Prostate gland (tissue), 2 donors: Measurements from ENCODE around the gene GAL3ST1.

Experiments used
- POLR2AphosphoS5 ChIP-seq: sonication (generic); formaldehyde crosslinking; IDR thresholded peaks from one replicate; pipeline ENCODE4 v1.6.1; 2017; ENCODE audit warnings: antibody characterized with exemption
- TF ChIP-seq, protein P1 (sequence below), 4 experiments: fragments of 200-600 bp in 2 of 4; fragments of 450-650 bp in 2 of 4; sonication (generic) in 2 of 4; IDR thresholded peaks; 1 replicate in 3 of 4; 2 replicates in 1 of 4; pipeline ENCODE4 v1.5.1; 2016 to 2019; ENCODE audit warnings: antibody characterized with exemption in 4 of 4, mild to moderate bottlenecking in 2 of 4, moderate library complexity in 2 of 4

GRCh38 chr22:30605449-30606110 is 31.1 kb upstream of the GAL3ST1 start:
- TF ChIP-seq, protein P1, sequence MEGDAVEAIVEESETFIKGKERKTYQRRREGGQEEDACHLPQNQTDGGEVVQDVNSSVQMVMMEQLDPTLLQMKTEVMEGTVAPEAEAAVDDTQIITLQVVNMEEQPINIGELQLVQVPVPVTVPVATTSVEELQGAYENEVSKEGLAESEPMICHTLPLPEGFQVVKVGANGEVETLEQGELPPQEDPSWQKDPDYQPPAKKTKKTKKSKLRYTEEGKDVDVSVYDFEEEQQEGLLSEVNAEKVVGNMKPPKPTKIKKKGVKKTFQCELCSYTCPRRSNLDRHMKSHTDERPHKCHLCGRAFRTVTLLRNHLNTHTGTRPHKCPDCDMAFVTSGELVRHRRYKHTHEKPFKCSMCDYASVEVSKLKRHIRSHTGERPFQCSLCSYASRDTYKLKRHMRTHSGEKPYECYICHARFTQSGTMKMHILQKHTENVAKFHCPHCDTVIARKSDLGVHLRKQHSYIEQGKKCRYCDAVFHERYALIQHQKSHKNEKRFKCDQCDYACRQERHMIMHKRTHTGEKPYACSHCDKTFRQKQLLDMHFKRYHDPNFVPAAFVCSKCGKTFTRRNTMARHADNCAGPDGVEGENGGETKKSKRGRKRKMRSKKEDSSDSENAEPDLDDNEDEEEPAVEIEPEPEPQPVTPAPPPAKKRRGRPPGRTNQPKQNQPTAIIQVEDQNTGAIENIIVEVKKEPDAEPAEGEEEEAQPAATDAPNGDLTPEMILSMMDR (IDR thresholded peaks at IDR 0.05), result peak in 3 of 4 experiments; percentile 49 to 61 (median 54)
- TF ChIP-seq POLR2AphosphoS5, result no peak
